Testis (tissue), 3 donors: ENCODE data around the gene DLEC1. TPM values are rescaled to one million over a fixed set of nuclear protein-coding genes. Genes with fewer than 3 reads are reported as not detected.

Source experiments
- DNase-seq: peaks from one replicate; pipeline ENCODE4 v3.0.0-alpha.2; 2019
- H3K27ac ChIP-seq, 2 donors: fragments of 200-600 bp; sonication (generic); one replicate each; pipeline ENCODE4 v1.5.1; 2019
- H3K27me3 ChIP-seq: fragments of 200-600 bp; sonication (generic); one replicate; pipeline ENCODE4 v1.5.1; 2019
- H3K36me3 ChIP-seq: fragments of 200-600 bp; sonication (generic); one replicate; pipeline ENCODE4 v1.5.1; 2017; ENCODE audit warnings: low read depth; ENCODE audit errors: missing control alignments
- H3K4me1 ChIP-seq: fragments of 200-600 bp; sonication (generic); one replicate; pipeline ENCODE4 v1.5.1; 2019
- H3K4me3 ChIP-seq, 2 donors: fragments of 200-600 bp; sonication (generic); one replicate each; pipeline ENCODE4 v1.5.1; 2017 to 2019
- H3K9me3 ChIP-seq: fragments of 200-600 bp; sonication (generic); one replicate; pipeline ENCODE4 v1.5.1; 2017
- POLR2A ChIP-seq: fragments of 450-650 bp; IDR thresholded peaks from one replicate; pipeline ENCODE4 v1.6.1; 2017; ENCODE audit warnings: antibody characterized with exemption, mild to moderate bottlenecking, moderate library complexity
- WGBS, 2 donors: methylation state at CpG; one replicate each; pipeline ENCODE4 v1.1.5; 2018; 5-methylcytosine and 5-hydroxymethylcytosine counted together
- intact Hi-C: fragments of 100-400 bp; cut with DNase I; formaldehyde crosslinking; loops from one replicate; pipeline ENCODE4 v1.15.1; 2023; ENCODE audit warnings: low total_unique reads
- polyA plus RNA-seq: library from polyadenylated mRNA; stranded (reverse); fragments of 350-450 nt; fragmentation: Illumina TruSeq; extraction: RNeasy Lipid Tissue Mini Kit (QIAGEN cat#74804); gene quantifications from one replicate; pipeline ENCODE4 v1.2.3, GENCODE V29; 2014; ENCODE audit warnings: low read depth, low replicate concordance; ENCODE audit not compliant: insufficient read depth
- total RNA-seq, 2 donors: library from RNA; depleted of rRNA; stranded (reverse); fragments of >200 nt; gene quantifications; one replicate each; pipeline ENCODE4 v1.2.3, GENCODE V29; 2016
- TF ChIP-seq, protein P1 (sequence below), 3 experiments: fragments of 450-650 bp in 2 of 3; fragments of 200-600 bp in 1 of 3; sonication (generic) in 1 of 3; IDR thresholded peaks; one replicate each; pipeline ENCODE4 v1.5.1; 2016 to 2019; ENCODE audit warnings: antibody characterized with exemption in 3 of 3, mild to moderate bottlenecking in 2 of 3, moderate library complexity in 1 of 3

The DLEC1 gene
- total and polyA plus RNA-seq, 3 donors from 2014 or later = 32.3 to 40.8 (median 36.9) TPM

DNA sequence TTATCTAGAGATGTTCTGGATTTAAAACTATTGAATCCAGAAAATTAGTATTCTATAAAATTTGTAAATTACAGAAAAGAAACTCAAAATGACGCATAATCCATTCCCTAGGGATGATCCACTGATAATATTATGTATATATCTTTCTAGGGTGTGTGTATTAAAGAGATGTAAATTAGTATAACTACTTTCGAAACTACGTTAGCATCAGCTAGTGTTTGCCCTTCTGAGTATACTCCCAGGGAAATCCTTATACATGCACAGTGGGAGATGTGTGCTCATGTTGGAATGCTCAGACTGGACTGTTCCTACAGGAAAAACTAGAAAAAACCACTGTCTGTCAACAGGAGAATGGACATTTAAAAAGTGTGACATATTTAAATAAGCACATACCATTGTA, 61.5 kb downstream of the DLEC1 start:
- no peak overlapping the region for H3K27ac ChIP-seq
- H3K9me3 ChIP-seq = no peaks in the 10 kb centered on the region
- WGBS, 2 donors = 79 to 91% methylated on average over 3 of the region's 3 CpGs
- H3K27me3 ChIP-seq = no peaks in the 10 kb centered on the region
- TF ChIP-seq, protein P1, sequence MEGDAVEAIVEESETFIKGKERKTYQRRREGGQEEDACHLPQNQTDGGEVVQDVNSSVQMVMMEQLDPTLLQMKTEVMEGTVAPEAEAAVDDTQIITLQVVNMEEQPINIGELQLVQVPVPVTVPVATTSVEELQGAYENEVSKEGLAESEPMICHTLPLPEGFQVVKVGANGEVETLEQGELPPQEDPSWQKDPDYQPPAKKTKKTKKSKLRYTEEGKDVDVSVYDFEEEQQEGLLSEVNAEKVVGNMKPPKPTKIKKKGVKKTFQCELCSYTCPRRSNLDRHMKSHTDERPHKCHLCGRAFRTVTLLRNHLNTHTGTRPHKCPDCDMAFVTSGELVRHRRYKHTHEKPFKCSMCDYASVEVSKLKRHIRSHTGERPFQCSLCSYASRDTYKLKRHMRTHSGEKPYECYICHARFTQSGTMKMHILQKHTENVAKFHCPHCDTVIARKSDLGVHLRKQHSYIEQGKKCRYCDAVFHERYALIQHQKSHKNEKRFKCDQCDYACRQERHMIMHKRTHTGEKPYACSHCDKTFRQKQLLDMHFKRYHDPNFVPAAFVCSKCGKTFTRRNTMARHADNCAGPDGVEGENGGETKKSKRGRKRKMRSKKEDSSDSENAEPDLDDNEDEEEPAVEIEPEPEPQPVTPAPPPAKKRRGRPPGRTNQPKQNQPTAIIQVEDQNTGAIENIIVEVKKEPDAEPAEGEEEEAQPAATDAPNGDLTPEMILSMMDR (IDR thresholded peaks at IDR 0.05) = no peak
- no peak for TF ChIP-seq POLR2A
- intact Hi-C loops = no loop called here
- H3K4me3 ChIP-seq = no peak overlapping the region
- peaks cover 5% of the 10 kb centered on the region for H3K4me1 ChIP-seq
- no peaks in the 10 kb centered on the region for H3K36me3 ChIP-seq
- no peak for DNase-seq

DNA sequence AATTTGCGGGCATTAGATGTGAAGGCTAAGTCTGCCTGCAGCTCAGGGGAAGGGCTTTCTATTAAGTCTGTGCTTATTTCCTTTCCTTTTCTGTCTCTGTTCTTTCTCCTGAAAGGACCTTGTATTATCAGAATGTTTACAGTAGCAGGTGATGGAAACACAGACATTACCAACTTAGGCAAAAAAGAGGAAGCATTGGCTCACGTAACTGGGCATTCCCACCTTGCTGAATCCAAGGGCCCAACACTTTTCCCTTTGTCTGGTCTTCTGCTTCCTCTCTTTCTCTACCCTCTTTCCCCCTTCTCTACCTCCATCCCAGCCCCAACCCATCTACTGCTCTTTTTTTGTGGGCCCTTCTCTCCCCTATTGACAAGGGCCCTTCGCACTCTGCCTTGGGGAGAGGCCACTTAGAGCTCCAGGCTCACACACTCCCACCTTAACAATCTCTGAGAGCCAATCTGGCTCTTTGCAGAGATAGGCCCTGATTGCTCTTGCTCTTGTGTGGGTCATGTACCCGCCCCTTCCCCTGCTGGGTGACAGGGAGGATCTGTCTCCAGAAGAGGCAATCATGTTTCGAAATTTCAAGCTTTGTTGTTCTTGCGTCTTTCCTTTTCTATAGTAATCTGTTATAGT, 62.9 kb downstream of the DLEC1 start:
- WGBS, 2 donors = 71 to 76% methylated on average over 6 of the region's 6 CpGs
- H3K4me3 ChIP-seq = no peak overlapping the region
- H3K27me3 ChIP-seq = no peaks in the 10 kb centered on the region
- intact Hi-C loops = no loop called here
- peaks cover 5% of the 10 kb centered on the region for H3K4me1 ChIP-seq
- no peak overlapping the region for H3K27ac ChIP-seq
- TF ChIP-seq, protein P1 (IDR thresholded peaks at IDR 0.05) = no peak
- no peak for TF ChIP-seq POLR2A
- H3K36me3 ChIP-seq = no peaks in the 10 kb centered on the region
- DNase-seq = no peak
- no peaks in the 10 kb centered on the region for H3K9me3 ChIP-seq

GRCh38 chr3:38102444-38102814, 63.4 kb downstream of the DLEC1 start:
- Histone ChIP-seq H3K4me1 (peaks cover 5% of the 10 kb centered on the region), H3K27ac (no peak overlapping the region), H3K36me3 (no peaks in the 10 kb centered on the region), H3K9me3 (no peaks in the 10 kb centered on the region), H3K4me3 (no peak overlapping the region), H3K27me3 (no peaks in the 10 kb centered on the region)
- TF ChIP-seq, protein P1 (IDR thresholded peaks at IDR 0.05) = no peak
- TF ChIP-seq POLR2A = no peak
- DNase-seq = no peak
- 73 to 82% methylated on average over 1 of the region's 1 CpG for WGBS, 2 donors
- intact Hi-C loops = no loop called here

DNA sequence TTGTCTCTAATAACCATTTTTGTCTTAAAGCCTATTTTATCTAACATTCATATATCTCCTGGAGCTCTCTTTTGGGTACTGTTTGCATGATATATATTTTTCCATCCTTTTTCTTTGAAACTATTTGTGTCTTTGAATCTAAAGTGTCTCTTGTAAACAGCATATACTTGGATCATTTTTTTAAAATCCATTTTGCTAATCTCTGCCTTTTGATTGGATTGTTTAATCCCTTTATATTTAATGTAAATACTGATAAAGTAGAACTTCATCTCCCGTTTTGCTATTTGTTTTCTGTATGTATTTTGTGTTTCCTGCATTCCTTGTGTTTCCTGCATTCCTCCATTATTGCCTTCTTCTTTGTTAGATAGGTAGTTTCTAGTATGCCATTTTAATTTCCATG, 66.5 kb downstream of the DLEC1 start:
- H3K27me3 ChIP-seq = no peaks in the 10 kb centered on the region
- H3K4me3 ChIP-seq = no peak overlapping the region
- DNase-seq = no peak
- TF ChIP-seq, protein P1 (IDR thresholded peaks at IDR 0.05) = no peak
- no peak for TF ChIP-seq POLR2A
- no peaks in the 10 kb centered on the region for H3K9me3 ChIP-seq
- intact Hi-C loops = no loop called here
- H3K36me3 ChIP-seq = no peaks in the 10 kb centered on the region
- H3K27ac ChIP-seq = no peak overlapping the region
- 85 to 87% methylated on average over 1 of the region's 1 CpG for whole genome bisulfite sequencing, 2 donors
- H3K4me1 ChIP-seq = peaks cover 5% of the 10 kb centered on the region

GRCh38 chr3:38107911-38108648, 69.1 kb downstream of the DLEC1 start:
- no peaks in the 10 kb centered on the region for H3K4me1 ChIP-seq
- no peak for DNase-seq
- no peak overlapping the region for H3K4me3 ChIP-seq
- no peaks in the 10 kb centered on the region for H3K27me3 ChIP-seq
- intact Hi-C loops = no loop called here
- TF ChIP-seq, protein P1 (IDR thresholded peaks at IDR 0.05) = no peak
- TF ChIP-seq POLR2A = no peak
- H3K36me3 ChIP-seq = no peaks in the 10 kb centered on the region
- no peaks in the 10 kb centered on the region for H3K9me3 ChIP-seq
- H3K27ac ChIP-seq = no peak overlapping the region
- WGBS, 2 donors = 77 to 100% methylated on average over 4 to 7 of the region's 7 CpGs
